Fibroblast of lung (primary cell): Measurements from ENCODE around the gene CERS3. TPM values are rescaled to one million over a fixed set of nuclear protein-coding genes. Genes with fewer than 3 reads are reported as not detected.

Source experiments
- DNase-seq, 2 donors: peaks; one replicate each; pipeline versions ENCODE4 v3.0.0 to v3.0.0-alpha.2; 2010; ENCODE audit warnings: low read depth in 2 of 2
- H2AFZ ChIP-seq: 2 replicates; pipeline ENCODE4 v1.5.1; 2012; ENCODE audit warnings: low read length, control low read depth, inconsistent platforms
- H3K27ac ChIP-seq: 2 replicates; pipeline ENCODE4 v1.5.1; 2011; ENCODE audit warnings: low read length, control low read depth; ENCODE audit not compliant: insufficient read depth
- H3K27me3 ChIP-seq: 2 replicates; pipeline ENCODE4 v1.5.1; 2011; ENCODE audit warnings: mild to moderate bottlenecking, low read length; ENCODE audit not compliant: control insufficient read depth, insufficient read depth
- H3K36me3 ChIP-seq: 2 replicates; pipeline ENCODE4 v1.5.1; 2011; ENCODE audit warnings: low read length; ENCODE audit not compliant: control insufficient read depth, insufficient read depth
- H3K4me1 ChIP-seq: 2 replicates; pipeline ENCODE4 v1.5.1; 2011; ENCODE audit warnings: low read length; ENCODE audit not compliant: control insufficient read depth, insufficient read depth; ENCODE audit errors: extremely low read depth
- H3K4me2 ChIP-seq: 2 replicates; pipeline ENCODE4 v1.5.1; 2011; ENCODE audit warnings: low read length, control low read depth; ENCODE audit not compliant: insufficient read depth; ENCODE audit errors: extremely low read depth
- H3K4me3 ChIP-seq, 4 experiments: fragments of 200-600 bp in 1 of 4; sonication (generic) in 1 of 4; replicated peaks in 1 of 4; 2 replicates each; pipeline ENCODE4 v1.5.1; 2011 to 2016; ENCODE audit warnings: low read length in 4 of 4, low read depth in 3 of 4, mild to moderate bottlenecking in 3 of 4, control low read depth in 2 of 4, inconsistent platforms in 1 of 4, mixed read lengths in 1 of 4; ENCODE audit not compliant: insufficient read depth in 1 of 4; ENCODE audit errors: control extremely low read depth in 1 of 4
- H3K79me2 ChIP-seq: 2 replicates; pipeline ENCODE4 v1.5.1; 2012; ENCODE audit warnings: mild to moderate bottlenecking, low read length, inconsistent platforms; ENCODE audit not compliant: control insufficient read depth, insufficient read depth
- H3K9ac ChIP-seq: 2 replicates; pipeline ENCODE4 v1.5.1; 2011; ENCODE audit warnings: mild to moderate bottlenecking, low read length, control low read depth; ENCODE audit not compliant: insufficient read depth
- H3K9me3 ChIP-seq: 2 replicates; pipeline ENCODE4 v1.5.1; 2012; ENCODE audit warnings: low read depth, low read length; ENCODE audit not compliant: control insufficient read depth, insufficient read depth
- H4K20me1 ChIP-seq: 2 replicates; pipeline ENCODE4 v1.5.1; 2011; ENCODE audit warnings: low read length; ENCODE audit not compliant: control insufficient read depth, insufficient read depth; ENCODE audit errors: extremely low read depth
- EZH2 ChIP-seq: IDR thresholded peaks from 2 replicates; pipeline ENCODE4 v1.5.1; 2012; ENCODE audit warnings: low read length, control low read depth, mild to moderate bottlenecking; ENCODE audit errors: missing control alignments
- polyA plus RNA-seq, 2 donors: library from polyadenylated mRNA; depleted of rRNA in 1 of 2; stranded (reverse) in 1 of 2; unstranded in 1 of 2; fragments of >200 nt; gene quantifications; 2 replicates each; pipeline ENCODE4 v1.2.1, GENCODE V29; 2011 to 2012; ENCODE audit warnings: missing spikeins in 1 of 2
- total RNA-seq: library from RNA; depleted of rRNA; stranded (reverse); fragments of >200 nt; gene quantifications from 2 replicates; pipeline ENCODE4 v1.2.1, GENCODE V29; 2014
- TF ChIP-seq, protein P1 (sequence below), 2 donors: IDR thresholded peaks in 1 of 2; conservative IDR thresholded peaks in 1 of 2; 1 replicate in 1 of 2; 2 replicates in 1 of 2; pipeline ENCODE4 v1.5.1; 2011 to 2012; ENCODE audit warnings: low read length in 2 of 2, control low read depth in 1 of 2, inconsistent platforms in 1 of 2, low read depth in 1 of 2, mild to moderate bottlenecking in 1 of 2

The CERS3 gene
- total and polyA plus RNA-seq, 2 donors (not counting 1 experiment from before 2014, with no cell fraction given), result not detected

DNA sequence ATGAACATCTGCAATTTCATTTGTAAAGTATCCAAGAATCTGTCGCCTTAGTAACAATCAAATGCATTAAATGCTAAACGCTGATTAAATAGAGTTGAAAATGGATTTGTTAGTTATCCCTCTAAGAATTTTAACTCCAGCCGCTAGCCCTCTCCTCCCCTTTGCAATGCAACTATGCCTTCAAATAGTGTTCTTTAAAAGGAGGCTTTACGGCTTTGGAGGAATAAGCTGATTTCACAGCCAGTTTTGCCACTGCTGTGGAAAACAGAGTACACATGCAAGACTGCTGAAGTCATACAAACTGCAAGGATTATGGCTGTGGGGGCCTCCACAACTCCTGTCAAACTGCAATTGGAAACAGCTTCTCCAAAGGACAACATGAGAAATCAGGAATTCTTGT, 89.2 kb downstream of the CERS3 start:
- Histone ChIP-seq H3K36me3 (no peaks in the 10 kb centered on the region), H3K4me1 (no peaks in the 10 kb centered on the region), H4K20me1 (no peaks in the 10 kb centered on the region), H3K9me3 (no peaks in the 10 kb centered on the region), H2AFZ (no peak overlapping the region), H3K27ac (no peak overlapping the region), H3K27me3 (no peaks in the 10 kb centered on the region), H3K4me2 (no peak overlapping the region), H3K9ac (no peak overlapping the region), H3K79me2 (no peaks in the 10 kb centered on the region), H3K4me3 (no peak overlapping the region)
- DNase-seq, result no peak
- TF ChIP-seq EZH2, result no peak

DNA sequence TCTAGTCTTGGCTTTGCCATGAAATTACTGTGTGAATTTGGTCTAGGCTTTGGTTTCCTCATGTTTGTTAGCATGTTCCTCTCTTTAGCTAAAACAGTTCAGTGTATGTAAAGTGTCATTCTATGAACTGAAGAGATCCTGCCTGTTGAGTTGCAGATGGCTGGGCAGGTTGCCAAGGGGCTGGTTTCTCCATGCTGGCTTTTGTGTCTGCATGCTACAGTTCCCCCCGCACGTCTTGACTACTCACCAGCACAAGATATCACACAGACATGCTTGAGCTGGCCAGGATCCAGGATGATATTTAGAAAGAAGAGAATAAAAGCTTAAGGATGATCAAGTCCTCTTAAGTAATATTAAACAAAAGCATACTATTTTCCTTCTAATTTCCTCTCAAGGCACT, 90.2 kb downstream of the CERS3 start:
- Histone ChIP-seq H3K9ac (no peak overlapping the region), H3K4me3 (no peak overlapping the region), H3K79me2 (no peaks in the 10 kb centered on the region), H3K4me1 (no peaks in the 10 kb centered on the region), H3K27me3 (no peaks in the 10 kb centered on the region), H3K4me2 (no peak overlapping the region), H3K27ac (no peak overlapping the region), H4K20me1 (no peaks in the 10 kb centered on the region), H2AFZ (no peak overlapping the region), H3K9me3 (no peaks in the 10 kb centered on the region), H3K36me3 (no peaks in the 10 kb centered on the region)
- peak; percentile 12 to 17 for DNase-seq
- TF ChIP-seq, protein P1, sequence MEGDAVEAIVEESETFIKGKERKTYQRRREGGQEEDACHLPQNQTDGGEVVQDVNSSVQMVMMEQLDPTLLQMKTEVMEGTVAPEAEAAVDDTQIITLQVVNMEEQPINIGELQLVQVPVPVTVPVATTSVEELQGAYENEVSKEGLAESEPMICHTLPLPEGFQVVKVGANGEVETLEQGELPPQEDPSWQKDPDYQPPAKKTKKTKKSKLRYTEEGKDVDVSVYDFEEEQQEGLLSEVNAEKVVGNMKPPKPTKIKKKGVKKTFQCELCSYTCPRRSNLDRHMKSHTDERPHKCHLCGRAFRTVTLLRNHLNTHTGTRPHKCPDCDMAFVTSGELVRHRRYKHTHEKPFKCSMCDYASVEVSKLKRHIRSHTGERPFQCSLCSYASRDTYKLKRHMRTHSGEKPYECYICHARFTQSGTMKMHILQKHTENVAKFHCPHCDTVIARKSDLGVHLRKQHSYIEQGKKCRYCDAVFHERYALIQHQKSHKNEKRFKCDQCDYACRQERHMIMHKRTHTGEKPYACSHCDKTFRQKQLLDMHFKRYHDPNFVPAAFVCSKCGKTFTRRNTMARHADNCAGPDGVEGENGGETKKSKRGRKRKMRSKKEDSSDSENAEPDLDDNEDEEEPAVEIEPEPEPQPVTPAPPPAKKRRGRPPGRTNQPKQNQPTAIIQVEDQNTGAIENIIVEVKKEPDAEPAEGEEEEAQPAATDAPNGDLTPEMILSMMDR (conservative IDR thresholded peaks at IDR 0.05 in 1 of 2, IDR thresholded peaks at IDR 0.05 in 1 of 2; ENCODE audit: low read depth in 1 of 2, low read length in 2 of 2), result no peak
- TF ChIP-seq EZH2, result no peak

DNA sequence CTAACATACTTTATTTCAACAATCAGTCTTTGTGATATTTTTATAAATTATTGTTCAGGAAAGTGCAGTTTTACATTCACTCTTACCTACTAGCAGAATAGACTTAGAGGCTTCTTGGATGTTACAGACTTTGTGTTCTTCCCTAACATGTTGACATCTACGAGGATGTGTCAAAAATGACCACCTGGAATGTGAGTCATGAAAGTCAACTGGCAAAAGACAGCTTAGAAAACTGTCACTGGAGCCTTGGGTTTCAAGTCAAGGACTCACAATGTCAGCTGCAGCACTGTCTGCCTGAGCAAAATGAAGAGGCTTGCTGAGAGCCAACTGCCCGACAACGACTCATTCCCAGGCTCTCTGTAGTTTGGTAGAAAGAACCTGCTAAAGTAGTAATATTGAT, 91.5 kb downstream of the CERS3 start:
- Histone ChIP-seq H3K4me1 (no peaks in the 10 kb centered on the region), H2AFZ (no peak overlapping the region), H3K4me3 (no peak overlapping the region), H3K9me3 (no peaks in the 10 kb centered on the region), H3K27ac (no peak overlapping the region), H3K79me2 (no peaks in the 10 kb centered on the region), H3K4me2 (no peak overlapping the region), H3K36me3 (no peaks in the 10 kb centered on the region), H3K9ac (no peak overlapping the region), H3K27me3 (no peaks in the 10 kb centered on the region), H4K20me1 (no peaks in the 10 kb centered on the region)
- DNase-seq, result no peak
- TF ChIP-seq, protein P1 (conservative IDR thresholded peaks at IDR 0.05 in 1 of 2, IDR thresholded peaks at IDR 0.05 in 1 of 2; ENCODE audit: low read depth in 1 of 2, low read length in 2 of 2), result no peak
- TF ChIP-seq EZH2, result no peak
